Measurements from ENCODE around the gene GNA14. TPM values are rescaled to one million over a fixed set of nuclear protein-coding genes. Genes with fewer than 3 reads are reported as not detected.
"Not testable (repeated sequence)": the region's sequence is repeated elsewhere in the genome, so short reads cannot be mapped to it uniquely, and the experiment has no call there.

The GNA14 gene
- total RNA-seq, 2 donors from 2014 or later, result 0.62 to 8.0 TPM

- H3K27ac ChIP-seq (ENCODE audit: low read depth, low read length), result no peak overlapping the region
- Mint-ChIP-seq H3K27ac (no peak overlapping the region), H3K9me3 (peaks cover 8% of the 10 kb centered on the region), H3K27me3 (ENCODE audit: insufficient read depth) (no peaks in the 10 kb centered on the region), H3K4me1 (peaks cover 10% of the 10 kb centered on the region), H3K4me3 (no peak overlapping the region), H3K36me3 (ENCODE audit: low read depth) (no peaks in the 10 kb centered on the region)
- 81% methylated on average over 3 to 4 of the region's 4 CpGs for WGBS, 2 experiments (ENCODE audit: insufficient coverage in 1 of 2, insufficient read length in 1 of 2)
- DNase-seq, result no peak
- H3K4me3 ChIP-seq (ENCODE audit: low read length), result no peak overlapping the region
- H3K27me3 ChIP-seq (ENCODE audit: control insufficient read depth, insufficient read depth, low read length, poor library complexity, severe bottlenecking), result no peaks in the 10 kb centered on the region
- H3K4me1 ChIP-seq (ENCODE audit: control insufficient read depth, insufficient read depth, low read length), result peaks cover 2% of the 10 kb centered on the region
- H3K9me3 ChIP-seq (ENCODE audit: control insufficient read depth, low read length), result peaks cover 2% of the 10 kb centered on the region
- no peaks in the 10 kb centered on the region for H3K36me3 ChIP-seq (ENCODE audit: control insufficient read depth, insufficient read depth, low read length)
- TF ChIP-seq CTCF (conservative IDR thresholded peaks at IDR 0.05), result no peak
- no peak overlapping the region for H3K9ac ChIP-seq (ENCODE audit: extremely low read depth, low read length, poor library complexity, severe bottlenecking)
These were observed 152.1 kb downstream of the GNA14 start for GRCh38 chr9:77495834-77496671.

- not testable (repeated sequence) for H3K4me3 Mint-ChIP-seq; H3K4me3 ChIP-seq (ENCODE audit: low read length); H3K27ac Mint-ChIP-seq; H3K4me1 ChIP-seq (ENCODE audit: control insufficient read depth, insufficient read depth, low read length); H3K27ac ChIP-seq (ENCODE audit: low read depth, low read length); DNase-seq; H3K9ac ChIP-seq (ENCODE audit: extremely low read depth, low read length, poor library complexity, severe bottlenecking); H3K27me3 Mint-ChIP-seq (ENCODE audit: insufficient read depth); H3K27me3 ChIP-seq (ENCODE audit: control insufficient read depth, insufficient read depth, low read length, poor library complexity, severe bottlenecking); H3K4me1 Mint-ChIP-seq; H3K36me3 Mint-ChIP-seq (ENCODE audit: low read depth); H3K36me3 ChIP-seq (ENCODE audit: control insufficient read depth, insufficient read depth, low read length); H3K9me3 ChIP-seq (ENCODE audit: control insufficient read depth, low read length)
- H3K9me3 Mint-ChIP-seq, result peaks cover 19% of the 10 kb centered on the region
- WGBS, 2 experiments (ENCODE audit: insufficient coverage in 1 of 2, insufficient read length in 1 of 2), result 96 to 98% methylated on average over 8 to 18 of the region's 18 CpGs
These were observed 157.8 kb downstream of the GNA14 start for GRCh38 chr9:77490279-77490678.

- H3K36me3 Mint-ChIP-seq (ENCODE audit: low read depth); H3K4me3 Mint-ChIP-seq; H3K4me1 ChIP-seq (ENCODE audit: control insufficient read depth, insufficient read depth, low read length); H3K27ac Mint-ChIP-seq; H3K27me3 Mint-ChIP-seq (ENCODE audit: insufficient read depth); H3K27me3 ChIP-seq (ENCODE audit: control insufficient read depth, insufficient read depth, low read length, poor library complexity, severe bottlenecking); H3K36me3 ChIP-seq (ENCODE audit: control insufficient read depth, insufficient read depth, low read length); DNase-seq; H3K27ac ChIP-seq (ENCODE audit: low read depth, low read length); H3K9me3 ChIP-seq (ENCODE audit: control insufficient read depth, low read length); H3K9ac ChIP-seq (ENCODE audit: extremely low read depth, low read length, poor library complexity, severe bottlenecking); H3K4me3 ChIP-seq (ENCODE audit: low read length); H3K4me1 Mint-ChIP-seq: not testable (repeated sequence)
- H3K9me3 Mint-ChIP-seq, result peaks cover 21% of the 10 kb centered on the region
- WGBS, 2 experiments (ENCODE audit: insufficient coverage in 1 of 2, insufficient read length in 1 of 2), result 86 to 95% methylated on average over 3 to 23 of the region's 23 CpGs
These were observed 158.5 kb downstream of the GNA14 start for GRCh38 chr9:77489405-77490163.

- WGBS, 2 experiments (ENCODE audit: insufficient coverage in 1 of 2, insufficient read length in 1 of 2), result 82 to 83% methylated on average over 1 of the region's 1 CpG
- peak; percentile 61 for DNase-seq
- Mint-ChIP-seq H3K27me3 (ENCODE audit: insufficient read depth) (no peaks in the 10 kb centered on the region), H3K4me3 (no peak overlapping the region), H3K36me3 (ENCODE audit: low read depth) (peaks cover 2% of the 10 kb centered on the region), H3K4me1 (no peaks in the 10 kb centered on the region), H3K9me3 (peaks cover 21% of the 10 kb centered on the region), H3K27ac (no peak overlapping the region)
- Histone ChIP-seq H3K9ac (ENCODE audit: extremely low read depth, low read length, poor library complexity, severe bottlenecking) (no peak overlapping the region), H3K4me1 (ENCODE audit: control insufficient read depth, insufficient read depth, low read length) (no peaks in the 10 kb centered on the region), H3K36me3 (ENCODE audit: control insufficient read depth, insufficient read depth, low read length) (no peaks in the 10 kb centered on the region), H3K9me3 (ENCODE audit: control insufficient read depth, low read length) (peaks cover 6% of the 10 kb centered on the region), H3K27ac (ENCODE audit: low read depth, low read length) (no peak overlapping the region), H3K27me3 (ENCODE audit: control insufficient read depth, insufficient read depth, low read length, poor library complexity, severe bottlenecking) (no peaks in the 10 kb centered on the region), H3K4me3 (ENCODE audit: low read length) (no peak overlapping the region)
- peak; percentile 80 for TF ChIP-seq CTCF (conservative IDR thresholded peaks at IDR 0.05)
These were observed 159.5 kb downstream of the GNA14 start for GRCh38 chr9:77488439-77489126.
